Body of pancreas (tissue), 4 donors: ENCODE data around the gene RB1.

Experiments
- CTCF ChIP-seq, 7 experiments: fragments of 450-650 bp in 4 of 7; fragments of 200-600 bp in 3 of 7; sonication (generic) in 3 of 7; IDR thresholded peaks; one replicate each; pipeline ENCODE4 v1.5.1; 2016 to 2019; ENCODE audit warnings: antibody characterized with exemption in 7 of 7
- POLR2A ChIP-seq, 3 donors: fragments of 450-650 bp; IDR thresholded peaks; one replicate each; pipeline ENCODE4 v1.6.1; 2016; ENCODE audit warnings: antibody characterized with exemption in 3 of 3, mild to moderate bottlenecking in 2 of 3

GRCh38 chr13:48527955-48528354 is 224.4 kb downstream of the RB1 start:
- no peak for TF ChIP-seq CTCF (IDR thresholded peaks at IDR 0.05)
- TF ChIP-seq POLR2A (IDR thresholded peaks at IDR 0.05), result no peak
